ENCODE results near the gene ANKRD22. TPM values are rescaled to one million over a fixed set of nuclear protein-coding genes. Genes with fewer than 3 reads are reported as not detected.

Gene ANKRD22
- total and polyA plus RNA-seq, 4 donors = 0.38 to 1.0 (median 0.43) TPM

- no peak overlapping the region for H3K9ac ChIP-seq (ENCODE audit: low read depth in 1 of 2, low read length in 2 of 2)
- 76% methylated on average over 2 of the region's 2 CpGs for WGBS
- H3K9me3 ChIP-seq (ENCODE audit: control insufficient read depth in 4 of 4, low read length in 3 of 4) = no peaks in the 10 kb centered on the region
- no peak overlapping the region for H3K27ac ChIP-seq (ENCODE audit: low read depth in 1 of 2, low read length in 2 of 2)
- no peaks in the 10 kb centered on the region for H3K36me3 ChIP-seq (ENCODE audit: control insufficient read depth in 4 of 4, insufficient read depth in 3 of 4, low read depth in 1 of 4, low read length in 3 of 4)
- peaks cover 2 to 8% (median 5%) of the 10 kb centered on the region in 4 donors for H3K4me1 ChIP-seq (ENCODE audit: control insufficient read depth in 4 of 4, insufficient read depth in 4 of 4, low read length in 3 of 4)
- DNase-seq (ENCODE audit: low spot score) = no peak
- no peak for TF ChIP-seq HNF4G (IDR thresholded peaks at IDR 0.05)
- TF ChIP-seq, protein P1, sequence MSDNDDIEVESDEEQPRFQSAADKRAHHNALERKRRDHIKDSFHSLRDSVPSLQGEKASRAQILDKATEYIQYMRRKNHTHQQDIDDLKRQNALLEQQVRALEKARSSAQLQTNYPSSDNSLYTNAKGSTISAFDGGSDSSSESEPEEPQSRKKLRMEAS (IDR thresholded peaks at IDR 0.05) = no peak
- no peak for TF ChIP-seq TAF1 (conservative IDR thresholded peaks at IDR 0.05)
- no peak for TF ChIP-seq CTCF (IDR thresholded peaks at IDR 0.05; ENCODE audit: low read depth, low read length, missing input control)
- TF ChIP-seq HNF4A (conservative IDR thresholded peaks at IDR 0.05) = no peak
- TF ChIP-seq SP1 (IDR thresholded peaks at IDR 0.05) = no peak
- no peak for TF ChIP-seq FOXA1 (IDR thresholded peaks at IDR 0.05)
- no peak for TF ChIP-seq FOXA2 (IDR thresholded peaks at IDR 0.05)
- TF ChIP-seq YY1 (IDR thresholded peaks at IDR 0.05) = no peak
- TF ChIP-seq RXRA (IDR thresholded peaks at IDR 0.05) = no peak
- TF ChIP-seq JUND (IDR thresholded peaks at IDR 0.05) = no peak
- no peak for TF ChIP-seq EGR1 (IDR thresholded peaks at IDR 0.05; ENCODE audit: low read depth in 2 of 2)
- no peak for TF ChIP-seq GABPA (IDR thresholded peaks at IDR 0.05 in 1 of 2, conservative IDR thresholded peaks at IDR 0.05 in 1 of 2)
- TF ChIP-seq REST (IDR thresholded peaks at IDR 0.05) = no peak
- no peak for TF ChIP-seq RAD21 (IDR thresholded peaks at IDR 0.05)
- no peak for TF ChIP-seq ATF3 (IDR thresholded peaks at IDR 0.05)
- no peak for TF ChIP-seq NR2F2 (IDR thresholded peaks at IDR 0.05)
- TF ChIP-seq, protein P2, sequence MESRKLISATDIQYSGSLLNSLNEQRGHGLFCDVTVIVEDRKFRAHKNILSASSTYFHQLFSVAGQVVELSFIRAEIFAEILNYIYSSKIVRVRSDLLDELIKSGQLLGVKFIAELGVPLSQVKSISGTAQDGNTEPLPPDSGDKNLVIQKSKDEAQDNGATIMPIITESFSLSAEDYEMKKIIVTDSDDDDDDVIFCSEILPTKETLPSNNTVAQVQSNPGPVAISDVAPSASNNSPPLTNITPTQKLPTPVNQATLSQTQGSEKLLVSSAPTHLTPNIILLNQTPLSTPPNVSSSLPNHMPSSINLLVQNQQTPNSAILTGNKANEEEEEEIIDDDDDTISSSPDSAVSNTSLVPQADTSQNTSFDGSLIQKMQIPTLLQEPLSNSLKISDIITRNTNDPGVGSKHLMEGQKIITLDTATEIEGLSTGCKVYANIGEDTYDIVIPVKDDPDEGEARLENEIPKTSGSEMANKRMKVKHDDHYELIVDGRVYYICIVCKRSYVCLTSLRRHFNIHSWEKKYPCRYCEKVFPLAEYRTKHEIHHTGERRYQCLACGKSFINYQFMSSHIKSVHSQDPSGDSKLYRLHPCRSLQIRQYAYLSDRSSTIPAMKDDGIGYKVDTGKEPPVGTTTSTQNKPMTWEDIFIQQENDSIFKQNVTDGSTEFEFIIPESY (IDR thresholded peaks at IDR 0.05) = no peak
- no peaks in the 10 kb centered on the region for H3K27me3 ChIP-seq (ENCODE audit: control insufficient read depth in 4 of 4, insufficient read depth in 4 of 4, low read length in 3 of 4)
- no peak overlapping the region for H3K4me3 ChIP-seq (ENCODE audit: low read depth in 1 of 3, low read length in 3 of 3)
These were observed 57.8 kb downstream of the ANKRD22 start for GRCh38 chr10:88793712-88794299.

All from liver (tissue), 9 donors.